HepG2 (cell line): ENCODE results near the gene LRPAP1. TPM values are rescaled to one million over a fixed set of nuclear protein-coding genes. Genes with fewer than 3 reads are reported as not detected.

Experiments used
- ATAC-seq: fragments of 200-7000 bp; cut with Tn5 transposase; 3 replicates; pipeline ENCODE4 v1.9.1; 2020; ENCODE audit warnings: mild to moderate bottlenecking, moderate library complexity
- BruUV-seq: library from RNA; stranded (reverse); fragments of 400-500 nt; replicated peaks from 2 replicates; lab custom pipeline; 2021; lab: Mats Ljungman, UMichigan
- CTCF ChIA-PET: fragments of 300-600 bp; formaldehyde crosslinking; extraction: SDS; loops from one replicate; lab custom pipeline; 2021; ENCODE audit warnings: low total read pairs, inconsistent platforms, low intra/inter-chr PET ratio; lab: Yijun Ruan, JAX
- POLR2A ChIA-PET: fragments of 350-600 bp; sonication (Branson Sonifier 250); formaldehyde crosslinking; loops from one replicate; lab custom pipeline; 2020; ENCODE audit warnings: antibody characterized with exemption, inconsistent platforms; lab: Yijun Ruan, JAX
- DNase-seq: peaks from one replicate; pipeline ENCODE4 v3.0.0-alpha.2; 2015; ENCODE audit warnings: low spot score
- FAIRE-seq: peaks from 3 replicates; lab custom pipeline; 2011; peaks lifted over from hg19 to GRCh38; lab: Jason Lieb, UNC
- H2AFZ ChIP-seq: one replicate; pipeline ENCODE4 v1.6.1; 2011; ENCODE audit warnings: low read length, inconsistent platforms
- H3K27ac ChIP-seq: fragments of 300-600 bp; 3 replicates; pipeline ENCODE4 v1.8.0; 2011; ENCODE audit warnings: mixed run types, mild to moderate bottlenecking, mixed read lengths, low read length, inconsistent platforms; ENCODE audit not compliant: insufficient read depth; ENCODE audit errors: extremely low read length
- H3K27me3 ChIP-seq, 2 experiments: fragments of 200-600 bp in 1 of 2; 2 replicates in 1 of 2; 3 replicates in 1 of 2; pipeline versions ENCODE4 v1.6.0 to v1.8.0; 2011; ENCODE audit warnings: low read length in 2 of 2, mild to moderate bottlenecking in 2 of 2, moderate library complexity in 2 of 2, inconsistent platforms in 1 of 2; ENCODE audit not compliant: insufficient read depth in 2 of 2, control insufficient read depth in 1 of 2
- H3K36me3 ChIP-seq, 2 experiments: fragments of 200-600 bp in 1 of 2; replicated peaks in 1 of 2; 2 replicates in 1 of 2; 3 replicates in 1 of 2; pipeline versions ENCODE4 v1.5.1 to v1.8.0; 2011; ENCODE audit warnings: low read length in 2 of 2, inconsistent platforms in 1 of 2; ENCODE audit not compliant: insufficient read depth in 2 of 2, control insufficient read depth in 1 of 2
- H3K4me1 ChIP-seq: 2 replicates; pipeline ENCODE4 v1.5.1; 2012; ENCODE audit warnings: low read length, inconsistent platforms; ENCODE audit not compliant: insufficient read depth
- H3K4me2 ChIP-seq: 2 replicates; pipeline ENCODE4 v1.6.0; 2011; ENCODE audit warnings: low read depth, low read length, inconsistent platforms
- H3K4me3 ChIP-seq, 3 experiments: fragments of 200-600 bp in 1 of 3; sonication (generic), shearing (Covaris generic) in 1 of 3; replicated peaks in 1 of 3; 2 replicates each; pipeline ENCODE4 v1.5.1; 2011 to 2016; ENCODE audit warnings: low read length in 3 of 3, inconsistent platforms in 2 of 3, low read depth in 2 of 3, mild to moderate bottlenecking in 2 of 3, control low read depth in 1 of 3, mixed read lengths in 1 of 3; ENCODE audit not compliant: insufficient read depth in 1 of 3
- H3K79me2 ChIP-seq: one replicate; pipeline ENCODE4 v1.6.1; 2011; ENCODE audit warnings: low read length, inconsistent platforms; ENCODE audit not compliant: insufficient read depth
- H3K9ac ChIP-seq: 2 replicates; pipeline ENCODE4 v1.6.0; 2011; ENCODE audit warnings: mild to moderate bottlenecking, low read depth, low read length, inconsistent platforms; ENCODE audit not compliant: insufficient read depth
- H3K9me3 ChIP-seq: 2 replicates; pipeline ENCODE4 v1.5.1; 2012; ENCODE audit warnings: mild to moderate bottlenecking, low read length
- H4K20me1 ChIP-seq: 2 replicates; pipeline ENCODE4 v1.6.0; 2011; ENCODE audit warnings: inconsistent platforms, mild to moderate bottlenecking, low read length, moderate library complexity; ENCODE audit not compliant: insufficient read depth
- FOXC1 ChIP-seq: sonication (generic); formaldehyde crosslinking; IDR thresholded peaks from 2 replicates; pipeline ENCODE4 v1.8.0; 2022; ENCODE audit warnings: mild to moderate bottlenecking, missing genetic modification reagents, borderline replicate concordance
- HNRNPL ChIP-seq: fragments of 200-400 bp; formaldehyde crosslinking; IDR thresholded peaks from 2 replicates; pipeline ENCODE4 v1.6.1; 2017; ENCODE audit warnings: mild to moderate bottlenecking, low read depth, low read length
- HOXA5 ChIP-seq: sonication (generic); formaldehyde crosslinking; IDR thresholded peaks from 2 replicates; pipeline ENCODE4 v1.4.0; 2020; ENCODE audit warnings: missing genetic modification reagents
- MEIS1 ChIP-seq: sonication (generic); formaldehyde crosslinking; IDR thresholded peaks from 2 replicates; pipeline ENCODE4 v1.9.0; 2021; ENCODE audit warnings: mild to moderate bottlenecking, missing genetic modification reagents, moderate library complexity, borderline replicate concordance
- NR3C1 ChIP-seq: sonication (generic); formaldehyde crosslinking; IDR thresholded peaks from 2 replicates; pipeline ENCODE4 v1.4.0; 2020; ENCODE audit warnings: missing genetic modification reagents
- ZNF101 ChIP-seq: sonication (generic); formaldehyde crosslinking; IDR thresholded peaks from 2 replicates; pipeline ENCODE4 v1.4.0; 2020; ENCODE audit warnings: mild to moderate bottlenecking, low read depth, missing genetic modification reagents, borderline replicate concordance
- ZSCAN20 ChIP-seq: sonication (generic); formaldehyde crosslinking; IDR thresholded peaks from 2 replicates; pipeline ENCODE4 v1.4.0; 2020; ENCODE audit warnings: missing genetic modification reagents, mild to moderate bottlenecking, borderline replicate concordance
- WGBS: methylation state at CpG from one replicate; pipeline ENCODE4 v1.1.6; 2017; ENCODE audit warnings: low lambda C conversion rate; 5-methylcytosine and 5-hydroxymethylcytosine counted together
- in situ Hi-C: cut with HindIII; loops from 2 replicates; pipeline ENCODE4 v1.10.0; 2017; ENCODE audit warnings: low pct_unique_long_range_greater_than_20kb; ENCODE audit not compliant: extremely low pct_ligation_motif_present
- intact Hi-C: fragments of 100-400 bp; cut with micrococcal nuclease; formaldehyde crosslinking; loops from one replicate; pipeline ENCODE4 v1.10.0; 2022; ENCODE audit not compliant: unreplicated experiment
- polyA plus RNA-seq, 8 experiments: library from polyadenylated mRNA; depleted of rRNA in 3 of 8; stranded (reverse) in 7 of 8; unstranded in 1 of 8; fragments of >200 nt; fragmentation: Illumina TruSeq in 4 of 8; extraction: Trizol in 4 of 8; gene quantifications; 2 replicates each; pipeline versions ENCODE4 v1.2.1 to v1.2.3, GENCODE V29; 2011 to 2016; ENCODE audit warnings: low read depth in 4 of 8, missing spikeins in 1 of 8, mixed read lengths in 1 of 8; ENCODE audit not compliant: insufficient read depth in 1 of 8
- total RNA-seq, 5 experiments: library from RNA; depleted of rRNA; stranded (reverse); fragments of >200 nt; fragmentation: Illumina TruSeq; extraction: Trizol; gene quantifications; 2 replicates each; pipeline ENCODE4 v1.2.3, GENCODE V29; 2016; ENCODE audit warnings: low read depth in 1 of 5
- TF ChIP-seq, protein P1 (sequence below): sonication (generic); formaldehyde crosslinking; conservative IDR thresholded peaks from 2 replicates; pipeline ENCODE4 v1.8.0; 2022; ENCODE audit warnings: low read depth, missing genetic modification reagents

Gene LRPAP1
- total and polyA plus RNA-seq, 2 of the 13 experiments (the other 11 are each of a cell fraction or from before 2014, with no cell fraction given): 153 to 191 TPM

DNA sequence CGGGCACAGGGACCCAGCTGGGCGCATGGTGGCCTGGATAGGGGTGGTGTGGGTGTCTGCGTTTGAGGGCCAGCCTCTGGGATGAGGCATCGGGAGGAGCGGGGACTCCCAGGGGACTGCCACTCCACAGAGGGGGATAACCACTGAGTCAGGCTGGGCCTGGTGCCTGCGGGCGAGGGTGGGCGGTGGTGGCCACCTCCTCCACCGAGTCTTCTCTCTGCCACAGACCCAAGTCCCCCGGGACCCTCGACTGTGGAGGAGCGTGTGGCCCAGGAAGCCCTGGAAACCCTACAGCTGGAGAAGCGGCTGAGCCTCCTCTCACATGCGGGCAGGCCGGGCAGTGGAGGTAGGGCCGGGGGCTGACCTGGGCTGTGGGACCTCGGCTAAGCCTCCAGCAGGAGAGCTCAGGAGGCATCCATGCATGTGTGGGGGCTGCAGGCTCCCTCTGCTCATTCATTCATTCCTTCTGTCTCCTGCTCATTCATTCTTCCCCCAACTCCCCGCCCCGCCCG, 42.7 kb downstream of the LRPAP1 start:
- TF ChIP-seq HNRNPL (0 out of 2 replicates have a peak, but pooled peaks have one; percentile 49), MEIS1 (CRISPR knock-in tag) (no peak)
- Histone ChIP-seq H3K9me3 (no peaks in the 10 kb centered on the region), H3K4me1 (peaks cover 12% of the 10 kb centered on the region), H3K4me3 (no peak overlapping the region), H3K4me2 (no peak overlapping the region), H3K27ac (no peak overlapping the region), H3K36me3 (no peaks in the 10 kb centered on the region), H3K79me2 (no peaks in the 10 kb centered on the region), H3K27me3 (peaks cover 28 to 92% of the 10 kb centered on the region in 2 experiments), H4K20me1 (no peaks in the 10 kb centered on the region), H3K9ac (no peak overlapping the region), H2AFZ (no peak overlapping the region)
- 40% methylated on average over 9 of the region's 20 CpGs for WGBS
- in situ Hi-C loops (no loop called here), intact Hi-C loops (no loop called here)
- no peak for DNase-seq
- no TSS peak for BruUV-seq
- no peak for ATAC-seq
- ChIA-PET POLR2A (no interaction called here), CTCF (no interaction called here)
- FAIRE-seq: no peak

DNA sequence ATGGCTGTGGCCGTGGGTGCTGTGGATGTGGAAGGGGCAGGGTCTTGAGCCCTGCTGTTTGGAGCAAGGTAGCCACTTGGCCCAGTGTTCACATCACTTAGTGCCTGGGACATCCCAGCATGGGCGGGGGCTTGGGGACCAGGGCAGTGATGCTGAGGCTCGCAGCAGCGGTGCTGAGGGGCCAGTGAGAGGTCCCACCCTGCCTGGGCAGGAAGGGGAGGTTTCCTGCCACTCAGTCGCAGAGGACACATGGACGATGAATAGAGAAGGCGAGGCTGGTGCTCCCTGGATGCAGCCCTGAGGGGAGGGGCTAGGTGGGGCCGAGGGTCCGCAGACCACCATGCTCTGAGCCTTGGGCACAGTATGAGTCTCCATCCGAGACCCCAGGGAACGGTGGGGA, 43.4 kb downstream of the LRPAP1 start:
- intact Hi-C loops (no loop called here), in situ Hi-C loops (no loop called here)
- ChIA-PET CTCF (no interaction called here), POLR2A (no interaction called here)
- no peak overlapping the region for H2AFZ ChIP-seq
- peaks cover 30 to 92% of the 10 kb centered on the region in 2 experiments for H3K27me3 ChIP-seq
- no peak overlapping the region for H3K4me3 ChIP-seq
- H3K9me3 ChIP-seq: no peaks in the 10 kb centered on the region
- peaks cover 7% of the 10 kb centered on the region; the same call in 1 of the 2 replicates for H3K4me1 ChIP-seq
- no peak overlapping the region for H3K9ac ChIP-seq
- no peak overlapping the region for H3K4me2 ChIP-seq
- FAIRE-seq (no peak), ATAC-seq (no peak), DNase-seq (no peak)
- WGBS: 45% methylated on average over 8 of the region's 11 CpGs
- H4K20me1 ChIP-seq: no peaks in the 10 kb centered on the region
- H3K79me2 ChIP-seq: no peaks in the 10 kb centered on the region
- no peaks in the 10 kb centered on the region for H3K36me3 ChIP-seq
- BruUV-seq: no TSS peak
- TF ChIP-seq, protein P1, sequence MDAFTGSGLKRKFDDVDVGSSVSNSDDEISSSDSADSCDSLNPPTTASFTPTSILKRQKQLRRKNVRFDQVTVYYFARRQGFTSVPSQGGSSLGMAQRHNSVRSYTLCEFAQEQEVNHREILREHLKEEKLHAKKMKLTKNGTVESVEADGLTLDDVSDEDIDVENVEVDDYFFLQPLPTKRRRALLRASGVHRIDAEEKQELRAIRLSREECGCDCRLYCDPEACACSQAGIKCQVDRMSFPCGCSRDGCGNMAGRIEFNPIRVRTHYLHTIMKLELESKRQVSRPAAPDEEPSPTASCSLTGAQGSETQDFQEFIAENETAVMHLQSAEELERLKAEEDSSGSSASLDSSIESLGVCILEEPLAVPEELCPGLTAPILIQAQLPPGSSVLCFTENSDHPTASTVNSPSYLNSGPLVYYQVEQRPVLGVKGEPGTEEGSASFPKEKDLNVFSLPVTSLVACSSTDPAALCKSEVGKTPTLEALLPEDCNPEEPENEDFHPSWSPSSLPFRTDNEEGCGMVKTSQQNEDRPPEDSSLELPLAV (CRISPR knock-in tag): no peak
- TF ChIP-seq NR3C1 (CRISPR knock-in tag): no peak
- no peak for TF ChIP-seq FOXC1 (CRISPR knock-in tag)
- TF ChIP-seq ZSCAN20 (CRISPR knock-in tag): no peak
- no peak for TF ChIP-seq ZNF101 (CRISPR knock-in tag)
- TF ChIP-seq HOXA5 (CRISPR knock-in tag): no peak
- H3K27ac ChIP-seq: no peak overlapping the region
